Lower leg skin (tissue), 3 donors: ENCODE results near the gene BRF1.

Experiments used
- POLR2A ChIP-seq, 2 donors: fragments of 450-650 bp; IDR thresholded peaks; one replicate each; pipeline ENCODE4 v1.6.1; 2016 to 2017; ENCODE audit warnings: antibody characterized with exemption in 2 of 2, mild to moderate bottlenecking in 1 of 2, moderate library complexity in 1 of 2
- TF ChIP-seq, protein P1 (sequence below), 3 donors: fragments of 450-650 bp; IDR thresholded peaks; one replicate each; pipeline ENCODE4 v1.5.1; 2016; ENCODE audit warnings: antibody characterized with exemption in 3 of 3, mild to moderate bottlenecking in 3 of 3, moderate library complexity in 2 of 3

DNA sequence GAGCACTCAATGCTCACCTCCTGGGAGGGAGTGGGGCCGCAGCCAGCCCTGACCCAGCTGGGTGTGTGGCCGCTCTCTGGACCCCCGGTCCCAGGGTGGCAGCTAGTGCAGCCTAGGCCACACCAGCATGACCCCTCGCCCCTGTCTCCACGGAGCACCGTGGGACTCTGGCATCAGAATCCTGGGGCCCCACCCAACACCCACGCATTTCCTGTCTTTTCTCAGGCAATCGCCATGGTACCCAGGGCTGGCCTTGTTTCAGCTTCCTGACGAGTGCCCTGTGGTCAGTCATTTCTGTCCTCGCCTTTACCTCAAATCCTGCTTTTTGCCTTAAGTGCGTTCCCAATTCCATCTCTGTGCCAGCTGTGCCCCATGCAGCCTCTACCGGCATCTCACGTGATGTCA is 29.7 kb upstream of the BRF1 start:
- TF ChIP-seq, protein P1, sequence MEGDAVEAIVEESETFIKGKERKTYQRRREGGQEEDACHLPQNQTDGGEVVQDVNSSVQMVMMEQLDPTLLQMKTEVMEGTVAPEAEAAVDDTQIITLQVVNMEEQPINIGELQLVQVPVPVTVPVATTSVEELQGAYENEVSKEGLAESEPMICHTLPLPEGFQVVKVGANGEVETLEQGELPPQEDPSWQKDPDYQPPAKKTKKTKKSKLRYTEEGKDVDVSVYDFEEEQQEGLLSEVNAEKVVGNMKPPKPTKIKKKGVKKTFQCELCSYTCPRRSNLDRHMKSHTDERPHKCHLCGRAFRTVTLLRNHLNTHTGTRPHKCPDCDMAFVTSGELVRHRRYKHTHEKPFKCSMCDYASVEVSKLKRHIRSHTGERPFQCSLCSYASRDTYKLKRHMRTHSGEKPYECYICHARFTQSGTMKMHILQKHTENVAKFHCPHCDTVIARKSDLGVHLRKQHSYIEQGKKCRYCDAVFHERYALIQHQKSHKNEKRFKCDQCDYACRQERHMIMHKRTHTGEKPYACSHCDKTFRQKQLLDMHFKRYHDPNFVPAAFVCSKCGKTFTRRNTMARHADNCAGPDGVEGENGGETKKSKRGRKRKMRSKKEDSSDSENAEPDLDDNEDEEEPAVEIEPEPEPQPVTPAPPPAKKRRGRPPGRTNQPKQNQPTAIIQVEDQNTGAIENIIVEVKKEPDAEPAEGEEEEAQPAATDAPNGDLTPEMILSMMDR (IDR thresholded peaks at IDR 0.05) = no peak
- no peak for TF ChIP-seq POLR2A (IDR thresholded peaks at IDR 0.05)
